ENCODE data around the gene DIRAS1.

- TF ChIP-seq CTCF (conservative IDR thresholded peaks at IDR 0.05; ENCODE audit: low read depth, low read length) (no peak), POLR2A (IDR thresholded peaks at IDR 0.05; ENCODE audit: low read depth, low read length) (no peak), USF2 (IDR thresholded peaks at IDR 0.05; ENCODE audit: low read depth, low read length) (no peak)
These were observed 9.0 kb upstream of the DIRAS1 start for GRCh38 chr19:2729943-2730818.
